GM12872 (cell line): ENCODE measurements around the gene SLC12A9.
A peak's percentile ranks its signal among the peaks of the same experiment; 100 is the strongest.

Experiments used
- TF ChIP-seq, protein P1 (sequence below): IDR thresholded peaks from 3 replicates; pipeline ENCODE4 v1.5.1; 2011; ENCODE audit warnings: low read depth, mild to moderate bottlenecking, low read length, moderate library complexity; ENCODE audit not compliant: insufficient read depth

SLC12A9 gene

DNA sequence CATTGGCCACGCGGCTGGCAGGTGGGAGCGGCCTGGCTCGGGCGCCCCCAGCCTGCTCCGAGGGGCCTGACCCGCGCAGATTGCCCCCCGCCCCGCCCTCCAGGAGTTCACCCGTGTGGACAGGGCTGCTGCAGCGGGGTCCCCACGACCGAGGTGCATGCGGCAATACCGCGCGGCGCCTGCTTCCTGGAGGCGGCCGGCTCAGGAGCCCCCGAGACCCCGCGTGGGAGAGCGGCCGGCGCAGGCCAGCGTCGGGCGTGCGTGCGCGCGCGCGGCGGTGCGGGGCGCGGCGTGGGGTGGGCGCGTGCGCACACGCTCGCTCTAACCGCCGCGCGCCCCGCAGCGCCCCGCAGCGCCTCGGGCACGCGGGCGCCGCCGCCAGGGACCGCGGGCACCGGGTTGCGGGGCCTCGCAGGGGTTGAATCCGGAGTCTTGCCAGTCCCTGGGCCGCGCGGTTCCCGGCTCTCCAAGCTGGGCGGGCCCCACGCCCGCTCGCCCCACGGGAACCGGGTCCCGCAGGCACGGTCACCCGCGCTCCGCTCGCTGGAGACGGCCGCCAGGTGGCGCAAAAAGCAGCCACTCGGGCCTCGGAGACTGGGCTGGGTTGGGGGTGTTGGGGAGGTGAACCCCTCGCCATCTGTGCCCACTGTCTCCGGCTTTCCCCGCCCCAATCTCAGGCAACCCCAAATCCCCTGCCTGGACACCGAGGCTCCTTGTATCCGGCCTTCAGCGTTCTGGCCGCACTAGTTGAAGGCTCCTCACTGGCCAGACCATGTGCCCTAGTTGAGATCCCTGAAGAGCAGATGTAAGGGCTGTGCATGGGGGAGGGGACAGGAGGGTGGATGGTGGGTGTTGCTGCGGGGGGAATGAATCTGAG lies 44.5 kb downstream of the SLC12A9 start:
- TF ChIP-seq, protein P1, sequence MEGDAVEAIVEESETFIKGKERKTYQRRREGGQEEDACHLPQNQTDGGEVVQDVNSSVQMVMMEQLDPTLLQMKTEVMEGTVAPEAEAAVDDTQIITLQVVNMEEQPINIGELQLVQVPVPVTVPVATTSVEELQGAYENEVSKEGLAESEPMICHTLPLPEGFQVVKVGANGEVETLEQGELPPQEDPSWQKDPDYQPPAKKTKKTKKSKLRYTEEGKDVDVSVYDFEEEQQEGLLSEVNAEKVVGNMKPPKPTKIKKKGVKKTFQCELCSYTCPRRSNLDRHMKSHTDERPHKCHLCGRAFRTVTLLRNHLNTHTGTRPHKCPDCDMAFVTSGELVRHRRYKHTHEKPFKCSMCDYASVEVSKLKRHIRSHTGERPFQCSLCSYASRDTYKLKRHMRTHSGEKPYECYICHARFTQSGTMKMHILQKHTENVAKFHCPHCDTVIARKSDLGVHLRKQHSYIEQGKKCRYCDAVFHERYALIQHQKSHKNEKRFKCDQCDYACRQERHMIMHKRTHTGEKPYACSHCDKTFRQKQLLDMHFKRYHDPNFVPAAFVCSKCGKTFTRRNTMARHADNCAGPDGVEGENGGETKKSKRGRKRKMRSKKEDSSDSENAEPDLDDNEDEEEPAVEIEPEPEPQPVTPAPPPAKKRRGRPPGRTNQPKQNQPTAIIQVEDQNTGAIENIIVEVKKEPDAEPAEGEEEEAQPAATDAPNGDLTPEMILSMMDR, result peak; percentile 78

DNA sequence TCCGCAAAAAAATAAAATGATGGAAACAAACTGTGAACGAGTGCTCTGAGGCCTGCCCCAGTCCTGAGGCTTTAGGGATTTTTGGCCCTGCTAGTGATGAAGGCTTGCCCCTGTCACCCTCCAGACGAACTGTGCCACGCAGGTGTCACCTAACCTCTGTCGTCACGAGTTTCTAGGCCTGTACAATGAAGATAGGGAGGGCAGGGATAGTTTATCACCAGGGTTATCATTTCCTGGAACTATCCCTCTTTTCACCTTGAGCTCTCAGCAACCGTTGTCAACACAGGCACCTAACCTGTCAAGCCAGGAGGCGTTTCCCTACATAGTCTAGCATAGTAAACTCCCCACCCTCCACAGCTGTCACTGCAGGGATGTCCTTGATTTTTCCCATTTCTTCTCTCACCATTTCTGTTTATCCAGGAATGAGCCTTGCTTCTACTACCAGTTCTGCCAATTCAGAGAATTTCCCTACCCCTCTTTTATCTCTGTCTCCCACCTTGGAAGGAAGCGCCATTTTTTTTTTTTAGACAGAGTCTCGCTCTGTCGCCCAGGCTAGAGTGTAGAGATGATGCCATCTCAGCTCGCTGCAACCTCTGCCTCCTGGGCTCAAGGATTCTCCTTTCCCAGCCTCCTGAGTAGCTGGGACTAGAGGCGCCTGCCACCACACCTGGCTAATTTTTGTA lies 45.4 kb downstream of the SLC12A9 start:
- TF ChIP-seq, protein P1, result no peak

DNA sequence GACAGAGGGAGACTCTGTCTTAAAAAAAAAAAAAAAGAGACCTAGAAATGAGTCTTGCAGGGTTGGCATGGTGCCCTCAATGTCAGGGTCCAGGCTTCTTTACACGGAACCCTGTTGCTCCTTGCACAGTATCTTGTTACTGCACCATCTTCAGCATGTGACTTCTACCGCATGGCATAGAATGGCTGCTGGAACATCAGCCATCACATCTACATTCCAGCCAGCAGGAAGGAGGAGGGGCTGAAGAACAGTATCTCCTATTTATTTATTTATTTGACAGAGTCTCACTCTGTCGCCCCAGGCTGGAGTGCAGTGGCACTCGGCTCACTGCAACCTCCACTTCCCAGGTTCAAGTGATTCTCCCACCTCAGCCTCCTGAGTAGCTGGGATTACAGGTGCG lies 46.9 kb downstream of the SLC12A9 start:
- TF ChIP-seq, protein P1, result no peak

DNA sequence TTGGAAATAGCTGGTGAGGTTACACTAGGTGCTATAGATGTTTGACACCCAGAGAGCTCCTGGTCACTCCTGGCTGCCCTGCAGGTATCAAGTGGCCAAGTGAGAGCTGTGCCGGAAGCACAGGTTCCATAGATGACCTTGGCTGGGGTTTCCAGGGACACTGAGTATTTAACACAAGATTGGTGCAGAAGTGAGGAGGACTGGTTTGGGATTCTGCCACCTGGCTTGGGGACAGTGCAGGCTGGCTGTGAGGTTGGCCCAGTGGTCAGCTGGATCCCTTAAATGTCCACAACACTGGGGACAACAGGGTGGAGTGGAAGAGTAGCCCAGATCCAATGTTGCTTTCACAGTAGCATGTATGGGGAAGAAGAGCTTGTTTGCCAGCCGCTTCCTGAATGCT lies 48.5 kb downstream of the SLC12A9 start:
- TF ChIP-seq, protein P1, result no peak

DNA sequence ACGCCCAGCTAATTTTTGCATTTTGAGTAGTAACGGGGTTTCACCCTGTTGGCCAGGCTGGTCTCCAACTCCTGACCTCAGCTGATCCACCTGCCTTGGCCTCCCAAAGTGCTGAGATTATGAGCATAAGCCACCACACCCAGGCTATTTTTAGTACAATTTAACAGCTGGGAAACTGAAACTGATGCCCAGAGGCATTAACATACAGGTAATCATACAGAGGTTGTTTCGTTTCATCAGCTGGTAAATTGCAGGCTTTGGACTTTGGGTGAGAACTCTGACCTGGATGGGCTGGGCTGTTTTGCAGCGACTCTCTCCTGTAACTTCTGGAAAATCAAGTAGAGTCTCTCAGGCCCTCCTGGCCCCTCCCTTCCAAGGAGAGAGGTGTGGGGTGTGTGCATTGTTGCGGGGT lies 49.4 kb downstream of the SLC12A9 start:
- TF ChIP-seq, protein P1, result no peak

DNA sequence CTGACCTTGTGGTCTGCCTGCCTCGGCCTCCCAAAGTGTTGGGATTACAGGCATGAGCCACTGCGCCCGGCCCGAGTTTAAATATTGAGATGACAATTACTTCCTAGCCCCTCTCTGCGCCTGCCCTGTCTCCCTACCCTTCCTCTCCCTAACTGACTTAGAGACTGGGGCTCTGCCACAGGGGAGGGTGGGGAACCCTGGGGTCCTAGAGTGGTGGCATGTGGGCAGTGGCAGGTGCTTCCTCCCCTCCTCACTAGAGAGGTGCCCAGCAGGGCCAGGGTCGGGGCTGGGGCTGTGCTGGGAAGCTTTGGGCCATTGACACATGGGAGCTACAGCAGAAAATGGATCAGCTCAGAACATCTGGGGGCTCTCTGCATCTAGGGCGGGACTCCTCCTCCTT lies 50.1 kb downstream of the SLC12A9 start:
- TF ChIP-seq, protein P1, result no peak

DNA sequence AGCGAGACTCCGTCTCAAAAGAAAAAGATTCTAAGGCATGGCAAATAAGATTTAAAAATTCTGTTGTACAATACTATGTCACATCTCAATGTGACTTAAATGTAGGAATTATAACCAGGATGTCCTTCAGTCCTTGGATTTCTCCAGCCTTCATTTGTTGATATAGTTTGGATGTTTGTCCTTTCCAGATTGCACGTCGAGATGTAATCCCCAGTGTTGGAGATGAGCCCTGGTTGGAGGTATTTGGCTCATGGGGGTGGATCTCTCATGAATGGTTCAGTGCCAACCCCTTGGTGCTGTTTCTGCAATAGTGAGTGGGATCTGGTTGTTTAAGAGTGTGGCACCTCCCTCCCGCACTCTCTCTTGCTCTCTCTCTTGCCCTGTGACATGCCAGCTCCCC lies 56.0 kb downstream of the SLC12A9 start:
- TF ChIP-seq, protein P1, result no peak
